VCaP (cell line): Measurements from ENCODE around the gene RPUSD1.

Experiments
- H3K27ac ChIP-seq: fragments of 450-650 bp; 2 replicates; pipeline ENCODE4 v1.5.1; 2017
- CTCF ChIP-seq: fragments of 450-650 bp; conservative IDR thresholded peaks from 2 replicates; pipeline ENCODE4 v1.5.1; 2017; ENCODE audit warnings: mild to moderate bottlenecking, moderate library complexity

Gene RPUSD1

GRCh38 chr16:796296-797119 is 8.3 kb upstream of the RPUSD1 start:
- no peak for TF ChIP-seq CTCF
- H3K27ac ChIP-seq: peak overlapping the region; percentile 46; the same call in 1 of the 2 replicates

GRCh38 chr16:795580-796229 is 7.5 kb upstream of the RPUSD1 start:
- TF ChIP-seq CTCF: no peak
- H3K27ac ChIP-seq: peak overlapping the region; percentile 46; the same call in 1 of the 2 replicates

GRCh38 chr16:794853-795466 is 6.8 kb upstream of the RPUSD1 start:
- H3K27ac ChIP-seq: peak overlapping the region; percentile 44; the same call in 1 of the 2 replicates

DNA sequence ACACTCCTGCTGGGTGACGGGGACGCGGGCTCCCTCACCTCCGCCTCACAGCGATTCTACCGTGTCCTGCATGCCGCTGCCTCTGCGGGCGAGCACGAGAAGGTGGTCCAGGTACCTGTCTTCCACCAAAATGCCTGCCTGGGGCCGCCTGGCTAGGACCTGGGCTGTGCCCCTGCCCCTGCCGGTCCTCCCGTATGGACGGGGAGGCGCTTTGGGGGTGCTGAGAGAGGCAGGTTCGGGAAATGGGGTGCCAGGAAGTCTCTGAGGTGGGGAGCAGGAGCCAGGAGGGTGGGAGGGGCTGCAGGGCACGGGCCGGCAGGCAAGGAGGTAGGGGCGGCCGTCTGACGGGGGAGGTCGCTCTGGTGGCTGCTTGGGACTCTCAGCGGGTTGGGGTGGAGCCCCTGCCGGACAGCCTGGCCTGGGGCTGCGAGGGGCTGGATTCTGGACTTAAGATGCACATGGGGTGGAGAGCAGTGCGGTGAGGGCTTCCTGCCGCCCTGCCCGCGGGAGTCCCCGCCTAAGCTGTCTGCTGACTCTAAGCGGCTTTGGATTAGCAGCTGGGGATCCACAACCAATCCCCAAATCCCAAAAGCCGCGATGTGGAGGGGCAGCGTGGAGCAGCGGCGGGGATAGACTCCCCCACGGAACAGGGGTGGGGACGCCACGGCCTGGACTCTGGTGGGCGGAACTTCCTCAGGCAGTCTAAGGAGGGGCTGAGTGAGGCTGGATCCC is 6.1 kb upstream of the RPUSD1 start:
- no peak for TF ChIP-seq CTCF
- H3K27ac ChIP-seq: peak overlapping the region; percentile 44; the same call in 1 of the 2 replicates

More at GRCh38 chr16:794853-795466, 6.8 kb upstream of the RPUSD1 start:
- TF ChIP-seq CTCF: no peak

DNA sequence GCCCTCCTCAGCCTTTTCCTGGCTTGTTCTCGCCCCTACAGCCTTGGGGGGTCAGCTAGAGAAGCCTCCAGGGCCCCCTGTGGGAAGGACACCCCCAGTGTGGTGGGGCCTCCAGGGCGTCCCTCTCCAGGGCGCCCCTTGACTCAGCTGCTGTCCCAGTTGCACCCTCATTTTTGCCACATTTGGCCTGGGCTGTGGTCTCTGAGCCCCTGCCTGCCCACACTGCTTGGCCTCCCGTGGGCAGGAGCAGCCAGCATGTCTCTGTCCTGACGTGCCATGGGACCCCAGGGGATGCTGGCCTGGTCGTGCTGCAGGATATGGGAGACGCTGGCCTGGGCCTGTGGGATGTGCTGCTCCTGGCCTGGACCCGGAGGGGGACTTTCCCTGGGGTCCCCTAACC is 5.2 kb upstream of the RPUSD1 start:
- no peak overlapping the region for H3K27ac ChIP-seq
- TF ChIP-seq CTCF: no peak

- no peak for TF ChIP-seq CTCF
- no peak overlapping the region for H3K27ac ChIP-seq
These were observed 4.2 kb upstream of the RPUSD1 start for GRCh38 chr16:792221-792995.
